ENCODE measurements around the gene DLG2.

DLG2 gene

GRCh38 chr11:84962018-84962417, 665.1 kb downstream of the DLG2 start:
- no peak for DNase-seq

DNA sequence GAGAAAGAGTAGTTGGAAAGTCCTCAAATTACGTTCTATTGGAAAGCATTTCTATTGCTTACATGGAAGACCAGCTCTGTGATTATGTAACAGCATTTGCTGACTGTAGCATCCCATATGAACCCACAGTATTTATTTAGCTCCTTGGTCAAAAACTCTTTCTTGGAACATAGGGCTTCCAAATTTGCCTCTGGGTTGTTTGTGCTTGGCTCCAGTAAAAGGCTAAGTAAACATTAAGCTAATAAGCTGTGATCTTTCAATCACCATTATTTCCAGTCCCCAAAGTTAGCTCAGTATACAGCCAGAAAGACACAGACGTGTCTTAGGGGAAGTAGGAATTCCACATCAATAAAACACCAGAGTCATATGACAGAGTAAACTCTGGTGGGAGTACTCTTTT, 668.8 kb downstream of the DLG2 start:
- DNase-seq, result no peak

GRCh38 chr11:84950569-84951270, 676.4 kb downstream of the DLG2 start:
- no peak for DNase-seq

GRCh38 chr11:84947970-84948580, 679.1 kb downstream of the DLG2 start:
- DNase-seq, result no peak

- DNase-seq, result no peak
Observed at GRCh38 chr11:84947070-84947469, 680.1 kb downstream of the DLG2 start.

DNA sequence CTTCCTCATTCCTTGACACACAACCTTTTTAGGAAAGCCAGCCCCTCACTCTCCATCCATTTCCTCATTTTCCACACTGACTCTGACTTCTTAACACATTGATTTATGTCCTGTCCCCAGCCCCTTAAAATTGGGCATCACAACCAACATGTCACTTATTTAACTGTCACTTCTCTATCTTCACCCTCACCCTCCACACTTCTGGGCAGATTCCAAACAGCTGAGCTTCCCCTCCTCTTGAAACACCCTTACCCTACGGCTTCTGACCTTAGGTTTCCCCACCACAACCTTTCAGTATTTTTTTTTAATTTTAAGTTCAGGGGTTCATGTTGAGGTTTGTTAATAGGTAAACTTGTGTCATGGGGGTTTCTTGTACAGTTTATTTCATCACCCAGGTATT, 696.3 kb downstream of the DLG2 start:
- no peak for DNase-seq

DNA sequence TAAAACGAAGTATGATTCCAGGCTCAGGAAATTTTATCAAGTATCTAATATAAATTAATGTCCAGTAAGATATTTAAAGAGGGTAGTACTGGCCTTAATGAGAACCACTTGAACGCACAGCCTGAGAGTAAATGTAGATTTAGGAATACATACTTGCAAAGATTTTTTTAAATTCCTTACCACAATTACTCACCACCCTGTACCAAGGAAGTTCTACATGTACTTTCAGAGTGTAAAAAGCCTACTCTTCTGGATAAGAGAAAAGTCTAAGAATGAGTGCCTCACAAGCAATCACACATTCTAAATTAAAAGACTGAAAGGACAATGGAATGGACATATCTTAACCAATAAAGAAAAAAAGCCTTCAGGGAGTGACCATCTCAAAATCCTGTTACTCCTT, 697.4 kb downstream of the DLG2 start:
- DNase-seq, result no peak

DNA sequence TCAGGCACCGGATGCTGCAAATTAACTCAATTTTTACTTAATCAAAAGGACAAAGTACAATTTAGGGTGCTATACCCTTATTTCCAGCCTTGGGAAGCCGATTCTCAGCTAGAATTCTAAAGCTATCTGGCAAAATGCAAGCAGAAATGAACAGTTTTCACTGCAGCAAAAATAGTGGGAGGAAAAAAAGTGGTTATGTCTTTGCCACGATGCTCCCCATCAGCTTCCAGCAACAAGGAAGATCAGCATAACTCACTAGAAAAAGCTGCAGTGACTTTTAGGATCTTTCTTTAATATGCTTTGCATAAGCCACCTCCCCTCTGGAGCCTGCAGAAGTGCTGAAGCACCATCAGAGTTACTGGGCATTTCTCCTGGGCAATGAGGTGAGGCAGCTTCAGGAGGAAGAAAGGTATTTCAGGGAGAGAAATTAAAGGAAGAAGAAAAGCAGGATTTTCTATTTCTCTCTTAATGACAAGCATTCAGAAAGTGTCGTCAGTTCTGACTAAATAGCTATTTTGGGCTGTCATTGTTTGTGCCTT, 702.9 kb downstream of the DLG2 start:
- no peak for DNase-seq

- DNase-seq, result no peak
Observed at GRCh38 chr11:84923489-84923888, 703.7 kb downstream of the DLG2 start.

DNA sequence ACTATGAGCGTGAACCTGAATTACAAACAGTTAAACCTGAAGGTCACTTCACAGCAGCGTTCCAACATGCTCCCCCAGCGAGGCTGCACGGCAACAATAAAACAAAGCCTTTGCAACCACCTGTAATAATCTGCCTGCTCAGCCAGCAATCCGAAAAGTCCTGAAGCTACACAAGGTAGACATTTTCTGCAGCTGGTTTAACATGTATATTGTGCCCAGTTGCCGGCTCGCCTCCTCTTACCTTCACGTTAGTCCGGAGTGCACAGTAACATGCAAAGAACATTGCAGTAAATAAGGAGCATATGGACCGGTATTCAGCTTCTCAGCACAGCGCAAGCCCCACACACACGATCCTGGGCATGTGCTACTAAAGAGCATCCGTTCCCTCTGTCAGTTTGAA, 704.3 kb downstream of the DLG2 start:
- no peak for DNase-seq

DNA sequence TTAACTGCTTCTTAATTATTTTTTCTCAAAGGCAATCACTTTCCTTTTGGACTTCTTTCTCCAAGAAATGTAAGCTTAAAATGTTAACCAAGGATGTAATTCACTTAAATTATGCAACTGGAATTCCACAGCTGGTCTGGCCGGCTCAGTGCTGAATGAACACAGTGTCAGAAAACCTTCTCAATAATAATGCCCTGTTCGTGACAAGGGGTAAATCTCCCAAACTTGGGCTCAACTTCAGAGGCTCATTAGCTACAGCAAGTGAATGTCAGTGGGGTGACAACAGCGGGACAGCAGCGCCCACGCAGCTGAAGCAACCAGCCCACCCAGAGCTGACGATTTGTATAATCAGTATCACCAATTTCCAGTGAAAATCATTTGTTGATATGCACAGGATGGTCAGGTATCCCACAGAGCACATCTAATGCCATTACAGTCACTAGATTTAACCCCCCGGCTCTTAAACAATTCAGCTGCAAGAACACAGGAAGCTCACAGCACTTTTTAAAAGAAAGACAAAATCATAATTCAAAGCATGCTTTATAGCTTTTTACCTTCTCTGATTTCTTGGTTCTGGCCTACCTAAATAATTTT, 704.8 kb downstream of the DLG2 start:
- DNase-seq, result no peak

GRCh38 chr11:84914511-84914910, 712.6 kb downstream of the DLG2 start:
- DNase-seq, result no peak

DNA sequence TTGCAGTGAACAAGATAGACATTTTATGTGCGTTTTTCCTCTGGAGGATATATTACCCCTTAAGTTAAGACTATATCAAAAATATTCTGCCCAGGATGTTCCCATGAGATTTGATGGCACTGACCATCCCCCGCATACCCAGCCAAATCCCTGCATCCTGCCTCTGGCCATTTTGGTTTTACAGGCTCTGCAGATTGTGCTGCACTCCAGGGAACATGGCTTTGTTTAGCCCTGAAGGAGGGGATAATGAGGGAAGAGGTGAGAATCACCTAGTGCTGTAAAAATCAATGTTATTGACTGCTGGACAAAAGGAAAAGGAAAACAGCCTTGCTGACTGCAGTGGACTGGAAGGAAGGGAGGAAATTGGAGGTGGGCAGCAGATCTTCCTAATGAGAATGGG, 717.4 kb downstream of the DLG2 start:
- DNase-seq, result no peak

GRCh38 chr11:84906995-84907394, 720.1 kb downstream of the DLG2 start:
- DNase-seq, result no peak

- DNase-seq, result no peak
Observed at GRCh38 chr11:84905411-84905810, 721.7 kb downstream of the DLG2 start.

DNA sequence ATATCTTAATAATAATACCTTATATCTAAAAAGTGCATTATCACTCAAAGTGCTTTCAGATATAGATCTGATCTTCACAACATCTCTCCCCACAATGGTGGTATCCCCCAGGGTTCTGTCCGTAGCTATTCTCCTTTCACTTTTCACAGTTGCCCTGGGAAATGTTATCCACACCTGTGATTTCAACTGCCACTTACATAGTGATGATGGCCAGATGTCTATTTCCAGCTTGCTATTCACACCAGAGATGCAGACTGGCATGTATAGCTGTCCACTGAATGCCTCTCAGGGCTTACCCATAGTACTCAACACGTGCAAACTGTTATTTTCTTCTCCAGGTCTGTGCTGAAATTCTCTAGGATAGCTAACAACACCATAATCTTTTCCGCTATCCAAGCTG, 724.7 kb downstream of the DLG2 start:
- no peak for DNase-seq

DNA sequence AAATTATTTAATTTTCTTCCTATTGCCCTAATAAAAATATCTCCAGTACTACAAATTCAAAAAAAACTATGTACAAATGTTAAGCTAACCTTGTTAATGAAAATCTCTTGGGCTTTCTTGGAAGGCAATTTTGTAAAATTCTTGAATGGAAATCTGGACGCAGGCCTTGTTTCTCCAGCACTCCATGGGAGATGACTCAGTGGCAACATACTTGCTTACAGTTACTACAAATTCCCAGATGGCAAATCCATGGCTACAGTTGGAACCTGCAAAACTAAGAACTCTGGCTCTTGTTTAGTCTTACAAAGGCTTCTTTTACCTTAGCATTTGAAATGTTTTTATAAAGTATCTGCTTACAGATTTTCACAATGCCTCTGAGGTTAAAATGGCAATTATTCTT, 725.2 kb downstream of the DLG2 start:
- DNase-seq, result no peak

- DNase-seq, result no peak
Observed at GRCh38 chr11:84899740-84900139, 727.4 kb downstream of the DLG2 start.

DNA sequence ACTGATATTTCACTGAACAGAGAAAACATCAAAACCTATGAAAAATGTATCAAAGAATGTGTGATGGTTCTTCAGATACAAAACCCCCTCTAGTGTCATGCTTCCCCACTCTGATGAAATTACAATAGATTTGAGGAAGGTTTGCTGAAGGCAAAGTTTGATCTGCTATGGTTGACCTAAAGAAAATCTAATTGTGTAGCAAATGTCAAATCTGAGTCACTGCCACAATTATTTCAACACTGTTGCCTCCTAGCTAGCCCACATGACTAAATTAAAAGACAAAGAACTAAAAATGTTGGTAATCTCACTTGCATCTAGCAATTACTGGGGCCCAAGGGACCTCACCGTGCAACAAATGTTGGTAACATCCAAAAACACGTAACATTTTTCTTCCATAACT, 728.0 kb downstream of the DLG2 start:
- no peak for DNase-seq

DNA sequence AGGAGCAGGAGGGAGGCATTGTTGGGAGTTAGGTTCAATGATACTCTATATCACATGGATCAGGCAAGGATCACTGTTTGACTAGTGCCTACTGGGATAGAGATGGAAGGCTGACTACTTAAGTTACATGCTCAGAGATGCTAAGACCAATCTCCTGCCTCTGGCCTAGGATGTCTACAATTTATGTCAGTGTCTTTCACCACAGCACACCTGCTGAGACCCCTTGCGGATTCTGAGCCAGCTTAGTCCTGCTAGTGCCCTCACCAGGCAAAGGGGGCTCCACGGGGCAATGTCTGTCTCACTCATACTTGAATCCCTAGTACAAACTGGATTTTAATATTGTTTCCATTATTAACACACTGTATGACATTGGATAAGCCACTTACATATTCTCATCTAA, 732.5 kb downstream of the DLG2 start:
- no peak for DNase-seq

DNA sequence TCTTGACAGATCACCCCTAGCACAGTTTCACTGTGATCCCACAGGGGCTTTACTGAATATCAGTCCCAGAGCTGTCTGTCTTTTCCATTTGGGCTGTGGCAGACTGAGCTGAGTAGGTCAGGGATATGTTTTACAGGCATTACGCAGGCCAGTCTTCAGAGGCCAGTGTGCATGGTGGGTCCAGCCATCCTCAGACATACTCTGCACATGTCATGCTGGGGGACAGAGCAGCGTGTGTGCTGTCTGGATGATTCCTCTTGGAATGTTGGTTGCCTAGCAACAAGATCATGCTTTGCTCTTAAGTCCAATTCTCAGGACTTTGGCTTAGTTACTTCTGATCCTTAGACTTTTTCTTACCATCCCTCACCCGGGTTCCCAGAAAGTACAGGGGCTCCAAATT, 736.5 kb downstream of the DLG2 start:
- DNase-seq, result no peak

GRCh38 chr11:84889556-84889955, 737.6 kb downstream of the DLG2 start:
- DNase-seq, result no peak

DNA sequence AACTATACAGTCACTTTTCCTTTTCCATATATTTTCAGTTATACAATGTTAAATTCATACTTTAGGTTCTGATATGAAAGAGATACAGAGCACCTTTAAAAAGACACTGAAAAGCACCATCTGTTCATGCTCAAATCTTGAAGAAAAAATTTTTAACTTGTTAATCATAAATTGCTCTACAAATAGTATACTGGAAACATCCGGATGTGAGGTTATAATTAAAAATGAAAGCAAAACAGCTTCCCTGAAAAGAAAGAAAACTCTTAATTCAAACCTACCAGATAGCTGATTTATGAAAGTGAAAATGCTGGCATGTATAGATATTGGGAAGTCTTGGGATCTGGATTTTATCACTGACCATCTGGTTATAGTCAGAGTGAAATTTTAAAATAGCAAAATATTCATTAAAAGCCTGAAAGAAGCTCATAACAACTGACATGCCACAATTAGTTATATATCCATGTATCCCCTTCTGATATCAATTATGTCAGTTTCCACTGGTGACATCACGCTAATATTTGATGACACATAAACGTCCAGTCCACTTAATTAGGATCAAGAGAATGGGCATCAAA, 740.0 kb downstream of the DLG2 start:
- DNase-seq, result no peak

DNA sequence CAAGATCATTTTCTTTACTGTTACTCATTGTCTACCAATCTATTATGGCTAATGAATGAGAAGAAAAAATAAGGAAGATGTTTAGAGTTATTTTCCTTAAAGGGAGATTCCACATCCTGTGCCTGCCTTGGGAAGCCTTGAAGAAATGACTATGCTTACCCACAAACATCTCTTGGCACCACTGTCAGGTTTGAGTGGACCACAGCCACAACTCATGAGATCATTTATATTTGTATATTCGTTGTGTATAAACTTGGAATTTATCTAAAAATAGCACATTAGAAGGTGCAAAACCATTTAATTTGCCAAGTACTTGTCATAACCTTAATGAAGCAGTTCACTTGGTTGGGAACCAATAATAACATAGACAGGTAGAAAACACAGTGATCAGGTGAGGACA, 740.8 kb downstream of the DLG2 start:
- no peak for DNase-seq

Data from activated CD4-positive, alpha-beta T cell treated with anti-CD3 and anti-CD28 coated beads, Interleukin-2, Interleukin-6, amounts not matched to agents 100 ng/mL and 50 ng/mL, durations not matched to agents 16 hours and 8 hours (primary cell).